HG03025 (cell line): ENCODE measurements around the gene RHOBTB3.
A peak's percentile ranks its signal among the peaks of the same experiment; 100 is the strongest.

Source experiments
- ATAC-seq: cut with Tn5 transposase; IDR thresholded peaks from one replicate; pipeline ENCODE4 v1.9.1; 2021; ENCODE audit warnings: mild to moderate bottlenecking, moderate library complexity; ENCODE audit not compliant: unreplicated experiment, low FRiP score

The RHOBTB3 gene

DNA sequence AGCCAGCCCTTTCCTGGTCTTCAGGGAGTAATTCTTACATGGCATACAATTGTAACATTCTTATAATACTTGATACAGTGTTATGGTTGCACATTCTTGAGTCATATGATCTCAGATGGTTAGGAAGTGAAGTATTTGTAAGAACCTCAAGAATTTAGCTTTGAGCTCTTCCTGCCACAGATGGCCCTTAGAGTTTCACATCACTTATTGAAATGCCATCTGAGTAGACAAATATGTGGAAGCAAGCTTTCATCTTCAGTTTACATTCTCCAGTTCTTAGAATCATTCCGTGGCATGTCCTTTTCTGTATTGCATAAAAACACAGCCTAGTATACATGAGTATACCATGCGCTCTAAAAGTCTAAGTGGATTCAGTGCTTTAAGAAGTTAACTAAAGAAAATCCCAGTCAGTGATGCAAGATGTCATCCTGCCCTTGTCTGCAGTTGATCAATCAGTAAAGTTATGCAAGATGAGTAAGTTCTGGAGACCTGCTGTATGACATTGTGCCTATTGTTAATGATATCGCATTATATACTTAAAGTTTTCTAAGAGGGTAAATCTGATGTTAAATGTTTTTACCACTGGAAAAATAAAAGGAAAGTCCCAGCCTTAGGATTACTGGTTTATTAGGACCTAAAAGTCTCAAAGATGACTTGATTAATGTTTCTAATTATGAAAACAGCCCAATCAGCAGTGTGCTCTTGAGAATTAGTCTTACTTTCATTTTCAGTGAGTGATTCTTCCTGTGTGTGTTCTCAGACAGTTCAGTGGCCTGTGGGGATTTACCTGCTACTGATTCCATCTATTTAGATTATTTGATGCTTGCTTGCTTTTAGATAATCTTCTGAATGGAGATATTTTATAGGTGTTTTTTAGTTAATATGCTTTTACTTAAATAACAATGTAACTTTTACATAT lies 29.4 kb downstream of the RHOBTB3 start:
- peak; percentile 88 for ATAC-seq

DNA sequence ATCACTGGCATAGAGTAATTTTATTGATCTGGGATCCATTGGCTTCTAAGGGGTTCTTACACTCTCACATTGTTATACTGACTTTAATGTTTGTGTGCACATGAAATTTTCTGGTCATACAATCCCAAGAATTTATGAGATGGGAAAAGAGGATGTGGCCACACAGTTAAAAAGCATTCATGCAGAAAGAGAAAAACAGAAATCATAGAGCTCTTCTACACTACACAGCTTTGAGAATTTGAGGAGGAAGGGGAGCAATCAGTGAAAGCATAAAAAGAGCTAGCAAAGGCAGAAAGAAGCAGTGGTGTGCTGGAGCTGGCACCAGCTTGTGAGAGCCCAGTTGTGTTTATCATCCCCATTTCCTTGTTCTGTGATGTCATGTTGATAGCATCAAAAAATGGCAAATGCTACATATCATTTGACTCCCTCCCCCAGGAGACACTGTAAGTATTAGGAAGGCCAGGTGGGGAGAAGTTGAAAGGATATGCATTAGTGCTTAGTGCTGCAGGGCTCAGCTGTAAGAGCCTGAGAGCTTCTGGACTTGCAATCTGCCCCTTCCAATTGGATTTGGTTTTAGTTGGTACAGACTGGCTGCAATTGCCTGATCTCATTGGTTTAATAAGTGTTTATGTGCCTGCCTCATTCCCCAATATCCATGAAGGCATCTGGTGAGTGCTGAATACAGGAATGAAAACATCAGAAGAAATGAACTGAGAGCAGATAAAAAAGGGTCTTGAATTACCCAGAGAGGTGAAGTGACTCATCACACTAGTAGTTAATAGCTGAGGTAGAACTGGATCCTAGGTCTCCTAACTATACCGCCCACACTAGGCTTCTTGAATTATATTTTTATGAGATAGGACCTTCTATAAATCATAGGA lies 30.9 kb downstream of the RHOBTB3 start:
- no peak for ATAC-seq

DNA sequence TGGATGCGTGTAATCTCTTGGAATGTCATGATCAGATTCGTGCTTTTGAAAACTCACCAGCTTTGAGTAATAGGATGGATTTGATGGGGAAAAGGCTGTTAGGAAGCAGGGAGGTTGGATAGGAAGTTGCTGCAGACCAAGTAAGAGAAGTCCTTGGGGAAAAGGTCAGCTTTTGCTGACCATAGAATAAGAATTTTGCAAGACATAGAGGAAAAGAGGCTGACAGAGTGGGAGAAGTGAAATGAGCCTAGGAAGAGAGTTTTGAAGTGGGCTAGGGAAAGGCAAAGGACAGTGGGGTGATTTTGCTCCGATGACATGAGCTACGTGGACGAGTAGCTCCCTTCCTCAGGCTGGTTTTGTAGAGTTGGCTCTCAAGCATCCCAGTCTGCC lies 31.5 kb downstream of the RHOBTB3 start:
- no peak for ATAC-seq

DNA sequence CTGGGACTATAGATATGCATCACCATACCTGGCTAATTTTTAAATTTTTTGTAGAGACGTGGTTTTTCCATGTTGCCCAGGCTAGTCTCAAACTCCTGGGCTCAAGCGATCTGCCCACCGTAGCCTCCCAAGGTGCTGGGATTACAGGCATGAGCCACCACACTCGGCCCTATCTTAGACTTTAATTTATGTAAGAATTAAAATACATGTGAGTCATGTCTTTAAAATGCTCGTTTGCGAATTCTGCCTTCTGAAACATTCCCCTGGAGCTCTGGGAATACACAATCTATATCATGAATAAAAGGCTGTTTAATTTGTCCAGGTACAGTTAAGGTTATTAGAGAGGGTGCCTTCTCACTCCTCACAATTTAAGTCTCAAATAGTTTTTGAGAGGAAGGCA lies 32.8 kb downstream of the RHOBTB3 start:
- no peak for ATAC-seq

DNA sequence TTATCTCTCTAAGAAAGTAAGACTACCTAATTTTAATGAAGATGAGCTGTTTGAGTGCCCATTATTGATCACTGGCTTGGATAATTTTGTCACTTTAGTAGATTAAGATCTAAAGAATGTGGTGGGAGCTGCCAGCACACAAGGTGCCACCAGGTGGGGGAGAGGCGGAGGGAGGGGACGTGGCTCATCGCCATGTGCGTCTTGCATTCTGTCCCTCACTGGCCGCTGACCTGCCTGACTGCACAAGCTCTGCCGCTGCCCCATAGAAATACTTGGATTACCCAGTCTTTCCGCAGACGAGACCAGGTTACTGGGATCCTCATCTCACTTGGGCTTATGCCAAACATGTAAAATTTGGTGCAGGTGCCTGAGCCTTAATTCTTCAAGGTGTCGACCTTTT lies 37.6 kb downstream of the RHOBTB3 start:
- ATAC-seq = no peak

DNA sequence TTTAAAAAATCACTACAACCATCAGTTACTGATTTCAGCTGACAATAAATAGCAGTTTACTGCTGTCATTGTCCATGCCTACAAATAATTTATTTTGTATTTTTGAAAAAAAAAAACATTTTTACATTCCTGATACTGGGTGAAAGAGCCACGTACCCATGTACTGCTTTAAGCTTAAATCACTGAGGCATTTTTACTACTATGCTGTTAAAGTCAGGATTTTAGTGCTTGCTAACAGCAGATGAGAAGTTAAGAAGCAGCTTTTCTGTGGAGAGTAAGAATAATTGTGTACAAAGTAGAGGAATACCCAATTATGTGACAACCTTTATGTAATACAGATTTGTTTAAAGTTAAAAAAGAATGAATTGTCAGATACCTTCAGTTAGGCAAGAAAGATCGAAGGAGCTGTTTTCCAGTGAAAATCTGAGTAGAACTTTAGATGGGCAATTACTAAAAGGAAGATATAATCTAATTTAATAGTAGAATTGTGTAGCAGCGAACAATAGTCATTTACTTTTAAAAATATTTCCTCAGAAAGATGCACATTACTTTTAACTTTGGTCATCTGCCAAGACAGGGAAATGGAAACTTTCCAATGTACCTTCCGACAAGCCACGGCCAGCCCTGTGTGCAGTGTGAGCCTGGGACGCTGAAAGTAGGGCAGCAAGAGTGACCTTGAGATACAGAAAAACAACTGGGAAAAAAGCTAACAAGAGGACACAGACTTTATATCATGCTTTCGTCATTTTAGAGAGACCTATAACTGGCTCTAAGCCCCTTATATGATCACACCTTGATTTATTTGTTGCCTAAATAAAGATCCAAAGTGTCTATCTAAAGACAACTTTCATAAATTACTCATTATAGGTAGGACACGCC lies 39.9 kb downstream of the RHOBTB3 start:
- no peak for ATAC-seq

DNA sequence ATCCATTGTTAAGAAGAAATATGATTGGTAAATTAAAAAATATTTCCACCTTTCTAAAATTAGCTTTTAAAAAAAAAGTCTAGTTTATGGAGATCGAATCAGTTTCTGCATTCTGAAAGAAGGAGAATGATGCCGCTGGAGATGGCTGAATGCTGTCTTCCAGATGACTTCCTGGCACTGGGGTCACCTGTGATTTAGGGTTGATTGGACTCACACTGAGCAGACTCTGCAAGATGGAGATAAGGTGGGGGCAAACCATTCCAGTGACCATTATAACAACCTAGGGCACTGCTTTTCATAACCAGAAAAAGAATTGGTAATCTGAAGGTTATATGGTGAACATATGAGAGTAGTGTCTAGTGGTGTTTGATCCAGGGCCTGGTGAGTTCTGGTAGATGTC lies 40.8 kb downstream of the RHOBTB3 start:
- no peak for ATAC-seq

DNA sequence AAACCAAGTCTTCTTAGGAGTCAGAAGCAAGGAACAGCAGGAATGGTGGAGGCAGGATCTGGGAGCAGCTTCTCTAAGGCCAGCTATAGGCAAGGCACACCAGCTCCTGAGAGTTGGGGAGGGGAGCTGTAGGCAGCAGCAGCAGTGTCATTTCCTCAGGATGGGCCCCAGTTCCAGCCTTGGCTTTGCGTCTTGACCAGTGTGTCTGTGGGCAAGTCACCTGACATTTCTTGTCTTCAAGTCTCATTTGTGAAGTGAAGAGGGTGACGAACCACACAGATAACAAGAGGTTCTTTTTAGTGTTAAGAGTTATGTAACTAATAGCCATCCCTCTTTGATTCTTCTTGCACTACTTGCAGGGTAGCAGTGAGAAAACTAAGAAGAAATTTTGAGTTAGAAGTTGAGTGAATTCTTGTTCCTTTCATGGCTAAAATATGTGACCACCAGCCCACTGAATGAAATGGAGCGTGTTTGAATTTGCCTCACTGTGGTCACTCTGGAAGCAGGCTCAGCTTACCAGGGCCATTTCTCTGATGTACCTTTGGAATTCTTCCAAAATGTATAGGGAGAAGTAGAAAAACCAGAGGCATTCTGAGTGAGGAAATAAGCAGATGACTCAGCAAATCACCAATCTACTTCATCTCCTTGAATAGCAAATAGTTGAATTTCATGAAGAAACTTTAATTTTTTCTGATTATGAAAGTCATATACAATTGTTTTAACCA lies 42.4 kb downstream of the RHOBTB3 start:
- no peak for ATAC-seq

DNA sequence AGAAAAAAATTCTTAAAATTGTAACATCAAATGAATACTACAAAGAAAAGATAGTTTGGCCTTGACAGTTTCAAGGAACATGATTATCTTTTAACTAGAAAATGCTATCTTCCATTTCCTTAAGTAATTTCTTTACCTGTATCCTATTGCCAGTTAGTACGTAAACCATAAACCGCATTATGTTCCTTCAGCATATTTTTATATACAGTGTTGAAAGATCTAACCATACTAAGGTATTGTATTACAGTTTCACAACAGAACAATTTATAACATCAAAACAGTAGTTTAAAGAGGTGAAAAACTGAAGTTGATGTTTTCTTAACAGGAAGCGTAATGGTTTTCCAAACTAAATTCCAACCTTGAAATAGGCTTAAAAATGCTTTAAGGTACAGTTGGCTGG lies 46.3 kb downstream of the RHOBTB3 start:
- ATAC-seq = no peak

DNA sequence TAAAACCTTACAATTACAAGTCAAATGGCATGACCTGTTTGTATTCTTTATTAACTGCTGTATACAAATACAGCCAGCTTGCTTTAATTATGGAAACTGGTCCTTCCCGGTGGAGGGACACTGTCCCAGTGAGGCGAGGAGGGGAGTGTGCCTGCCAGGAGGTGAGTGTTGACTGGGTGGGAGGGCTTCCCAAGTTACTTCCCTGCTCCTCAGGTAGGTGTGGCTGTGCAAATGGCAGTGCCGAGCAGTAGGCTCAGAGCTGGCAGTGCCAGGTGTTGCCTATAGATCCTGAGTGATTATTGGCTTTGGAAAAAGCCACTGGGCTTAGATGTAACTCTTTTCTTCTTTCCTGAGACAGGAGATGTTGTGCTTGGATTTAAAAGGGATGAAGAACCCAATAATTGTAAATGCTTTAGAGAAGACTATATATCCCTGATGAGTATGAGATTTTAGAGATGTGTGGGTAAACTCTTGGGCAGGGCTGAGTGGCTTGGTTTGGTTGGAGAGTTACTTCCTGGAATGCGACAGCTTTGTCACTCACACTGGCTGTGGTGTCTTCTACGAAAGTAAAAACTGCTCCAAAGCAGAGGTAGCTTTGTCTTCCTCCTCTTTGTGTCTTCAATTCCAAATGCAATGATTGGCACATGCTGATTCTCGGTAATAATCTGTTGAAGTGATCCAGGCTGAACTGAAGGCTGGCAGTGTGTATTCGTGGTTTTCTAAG lies 47.7 kb downstream of the RHOBTB3 start:
- no peak for ATAC-seq

DNA sequence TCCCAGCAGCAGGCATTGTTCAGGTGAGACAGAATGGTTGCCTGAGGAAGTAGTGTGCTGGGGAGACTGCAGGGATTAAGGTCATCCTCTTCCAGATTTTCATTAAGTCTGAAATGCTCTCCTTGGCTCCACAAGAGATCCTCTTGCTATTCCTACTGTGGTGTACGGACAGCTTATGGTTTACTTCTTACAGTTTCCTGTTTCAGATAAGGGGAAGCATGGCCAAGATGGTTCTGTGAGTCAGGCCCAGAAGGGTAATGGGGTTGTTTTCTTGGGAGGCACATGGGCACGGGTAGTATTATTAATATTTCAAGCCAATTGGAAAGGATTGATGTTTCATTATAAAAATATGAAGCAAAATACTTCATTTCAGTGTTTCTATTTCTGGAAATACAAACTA lies 48.5 kb downstream of the RHOBTB3 start:
- ATAC-seq = no peak

DNA sequence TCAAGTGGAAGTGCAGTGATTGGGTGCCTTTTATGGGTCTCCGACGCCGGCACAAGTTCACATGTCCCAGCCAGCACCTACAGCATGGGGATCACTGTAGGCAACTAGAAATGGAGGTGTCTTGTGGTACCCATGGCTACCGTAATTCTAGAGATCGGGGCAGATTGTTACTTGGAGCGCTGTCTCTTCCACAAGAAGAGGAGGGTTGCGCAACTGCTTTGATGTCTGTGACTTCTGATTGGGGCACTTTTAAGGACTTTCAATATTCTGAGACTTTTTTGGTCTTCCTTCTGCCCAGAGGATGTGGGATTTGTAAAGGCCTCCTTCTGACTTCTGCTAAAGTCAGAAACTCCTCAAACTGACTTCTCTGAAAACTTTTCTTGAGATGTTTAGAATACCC lies 49.5 kb downstream of the RHOBTB3 start:
- peak; percentile 19 for ATAC-seq

DNA sequence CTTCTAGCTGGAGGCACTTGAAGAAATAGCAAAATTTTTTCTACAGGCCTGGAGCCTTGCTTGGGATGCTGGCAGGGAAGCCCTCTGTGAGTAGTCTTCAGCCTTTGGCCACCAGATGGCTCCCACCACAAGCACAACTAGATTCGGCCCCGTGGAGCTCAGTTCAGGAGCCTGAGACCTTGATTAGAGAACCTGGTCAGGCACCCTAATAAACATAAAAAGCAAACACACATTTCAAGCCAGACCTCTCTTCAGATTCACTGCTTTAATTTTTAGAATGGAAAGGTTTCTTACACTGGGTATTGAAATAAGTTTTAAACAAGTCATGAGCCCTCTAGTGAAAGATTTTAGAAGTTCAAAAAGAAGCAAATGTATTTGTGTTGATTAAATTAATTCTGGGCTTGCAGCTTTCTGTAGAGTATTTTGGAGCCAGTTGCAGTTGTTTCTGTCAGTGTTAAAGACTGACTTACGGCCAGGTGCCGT lies 50.0 kb downstream of the RHOBTB3 start:
- peak; percentile 83 for ATAC-seq

DNA sequence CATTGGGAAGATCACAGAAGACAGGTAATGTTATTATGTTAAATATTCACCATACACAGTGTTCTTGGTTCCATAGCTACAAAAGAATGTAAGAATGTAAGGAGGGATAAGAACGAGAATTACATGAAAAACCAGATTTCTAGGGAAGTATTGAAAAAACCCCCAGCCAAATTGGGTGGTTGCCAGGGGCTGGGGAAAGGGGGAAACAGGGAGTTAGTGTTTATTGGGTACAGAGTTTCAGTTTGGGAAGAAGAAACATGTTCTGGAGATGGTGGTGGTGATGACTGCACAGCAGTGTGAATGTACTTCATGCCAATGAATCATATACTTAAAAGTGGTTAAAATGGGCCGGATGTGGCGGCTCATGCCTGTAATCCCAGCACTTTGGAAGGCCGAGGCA lies 51.0 kb downstream of the RHOBTB3 start:
- no peak for ATAC-seq

DNA sequence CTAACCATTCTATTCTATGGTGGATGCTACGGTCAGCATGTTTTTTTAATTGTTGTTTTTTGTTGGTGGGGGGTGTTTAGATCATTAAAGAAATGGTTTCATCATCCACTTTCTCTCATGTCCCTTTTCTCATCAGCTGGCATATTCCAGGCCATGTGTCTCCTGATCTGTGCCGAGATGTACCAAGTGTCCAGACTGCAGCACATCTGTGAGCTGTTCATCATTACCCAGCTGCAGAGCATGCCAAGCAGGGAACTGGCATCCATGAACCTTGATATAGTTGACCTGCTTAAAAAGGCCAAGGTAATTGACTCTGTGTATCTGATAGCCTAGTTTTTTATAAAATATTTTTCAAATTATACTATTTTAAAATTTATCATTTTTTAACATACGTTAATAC lies 52.5 kb downstream of the RHOBTB3 start:
- ATAC-seq = no peak

DNA sequence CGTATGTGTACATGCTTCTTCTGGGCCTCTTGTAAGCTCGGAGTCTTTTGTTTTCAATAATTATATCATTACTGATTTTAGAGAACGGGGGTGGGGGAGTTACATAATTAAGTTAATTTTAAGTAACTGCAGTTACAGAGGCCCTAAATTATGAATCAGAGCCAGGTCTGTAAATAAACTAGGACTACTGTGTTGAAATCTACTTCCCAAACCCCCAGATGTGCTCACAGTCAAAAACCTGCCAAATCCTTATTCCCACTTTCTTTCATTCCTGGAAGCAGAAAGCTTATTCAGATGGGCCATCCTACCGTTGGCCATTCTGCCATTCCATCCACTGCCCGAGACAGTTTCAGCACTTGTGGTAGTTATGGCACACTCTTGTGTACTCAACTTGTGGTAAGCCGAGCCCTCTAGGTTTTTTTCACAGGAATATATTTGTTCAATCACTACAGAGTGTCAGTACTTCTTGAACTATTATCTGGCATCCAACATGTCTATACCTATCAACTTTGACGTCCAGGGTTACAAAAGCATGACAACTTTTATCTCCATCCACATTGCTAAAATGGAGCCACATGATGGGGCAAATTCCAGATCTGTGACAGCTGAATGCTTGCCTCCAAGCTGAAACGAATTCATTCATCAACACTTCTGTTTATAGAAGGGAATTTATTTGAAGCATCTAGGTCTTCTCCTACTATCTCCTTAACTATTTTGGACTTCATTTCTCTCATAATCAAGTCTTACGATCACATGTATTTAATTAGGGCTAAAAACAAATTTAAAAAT lies 53.6 kb downstream of the RHOBTB3 start:
- ATAC-seq = no peak

DNA sequence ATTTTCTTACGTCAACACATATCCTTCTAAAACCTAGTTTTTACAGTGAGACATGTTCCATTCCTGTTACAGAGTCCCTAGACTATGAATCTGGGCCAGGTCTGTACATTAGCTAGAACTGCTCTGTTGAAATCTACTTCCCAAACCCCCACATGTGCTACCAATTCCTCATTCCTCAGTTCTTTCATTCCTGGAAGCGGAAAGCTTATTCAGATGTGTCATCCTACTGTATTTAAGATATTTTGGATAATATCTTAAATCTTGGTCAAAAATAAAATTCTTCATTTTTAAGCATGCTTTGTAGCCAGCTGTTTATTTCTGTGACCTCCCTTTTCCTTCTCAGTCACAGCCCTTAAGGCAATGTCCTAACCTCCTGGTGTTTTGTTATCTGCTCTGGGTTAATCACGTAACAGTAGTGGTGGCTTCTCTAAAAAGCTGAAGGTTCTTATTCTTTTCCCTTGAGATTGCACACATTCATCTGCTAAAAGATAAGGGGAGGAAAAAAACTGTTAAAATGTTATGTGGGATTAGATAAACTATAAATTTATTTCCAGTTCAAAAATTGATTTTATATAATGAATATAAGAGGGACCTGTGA lies 55.8 kb downstream of the RHOBTB3 start:
- ATAC-seq = no peak

DNA sequence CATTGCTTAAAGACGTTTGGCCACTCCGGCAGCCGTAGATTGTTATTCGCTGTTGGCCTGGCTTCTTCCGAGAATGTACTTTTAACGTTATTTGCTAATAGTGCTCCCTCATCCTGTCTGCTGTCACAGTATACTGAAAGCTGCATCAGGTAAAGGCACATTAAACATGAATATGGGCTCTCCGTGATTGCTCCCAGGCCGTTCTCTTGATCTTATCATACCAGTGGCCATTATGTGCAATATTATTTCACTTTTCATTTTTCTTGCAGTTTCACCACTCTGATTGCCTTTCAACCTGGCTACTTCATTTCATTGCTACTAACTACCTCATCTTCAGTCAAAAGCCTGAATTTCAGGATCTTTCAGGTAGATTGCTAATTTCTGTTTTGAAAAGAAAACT lies 57.4 kb downstream of the RHOBTB3 start:
- no peak for ATAC-seq
